Peyer's patch (tissue), 4 donors: ENCODE measurements around the gene ZNF441.

ENCODE experiments used
- POLR2A ChIP-seq, 2 donors: fragments of 450-650 bp; IDR thresholded peaks; one replicate each; pipeline ENCODE4 v1.5.1; 2017; ENCODE audit warnings: antibody characterized with exemption in 2 of 2, mild to moderate bottlenecking in 2 of 2, moderate library complexity in 2 of 2
- TF ChIP-seq, protein P1 (sequence below), 6 experiments: fragments of 450-650 bp in 4 of 6; fragments of 200-600 bp in 2 of 6; sonication (generic) in 1 of 6; IDR thresholded peaks; one replicate each; pipeline ENCODE4 v1.5.1; 2017 to 2019; ENCODE audit warnings: antibody characterized with exemption in 6 of 6, mild to moderate bottlenecking in 3 of 6, moderate library complexity in 1 of 6

DNA sequence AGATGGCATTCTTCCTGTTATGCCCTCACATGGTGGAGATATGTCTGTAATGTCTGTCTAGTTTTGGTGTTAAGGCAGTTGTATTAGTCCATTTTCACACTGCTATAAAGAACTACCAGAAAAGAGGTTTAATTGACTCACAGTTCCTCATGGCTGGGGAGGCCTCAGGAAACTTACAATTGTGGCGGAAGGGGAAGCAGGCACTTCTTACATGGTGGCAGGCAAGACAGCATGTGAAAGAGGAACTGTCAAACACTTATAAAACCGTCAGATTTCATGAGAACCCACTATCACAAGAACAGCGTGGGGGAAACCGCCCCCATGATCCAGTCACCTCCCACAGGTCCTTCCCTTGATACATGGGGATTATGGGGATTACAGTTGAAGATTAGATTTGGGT lies 3.2 kb downstream of the ZNF441 start:
- TF ChIP-seq POLR2A (IDR thresholded peaks at IDR 0.05): no peak
- TF ChIP-seq, protein P1, sequence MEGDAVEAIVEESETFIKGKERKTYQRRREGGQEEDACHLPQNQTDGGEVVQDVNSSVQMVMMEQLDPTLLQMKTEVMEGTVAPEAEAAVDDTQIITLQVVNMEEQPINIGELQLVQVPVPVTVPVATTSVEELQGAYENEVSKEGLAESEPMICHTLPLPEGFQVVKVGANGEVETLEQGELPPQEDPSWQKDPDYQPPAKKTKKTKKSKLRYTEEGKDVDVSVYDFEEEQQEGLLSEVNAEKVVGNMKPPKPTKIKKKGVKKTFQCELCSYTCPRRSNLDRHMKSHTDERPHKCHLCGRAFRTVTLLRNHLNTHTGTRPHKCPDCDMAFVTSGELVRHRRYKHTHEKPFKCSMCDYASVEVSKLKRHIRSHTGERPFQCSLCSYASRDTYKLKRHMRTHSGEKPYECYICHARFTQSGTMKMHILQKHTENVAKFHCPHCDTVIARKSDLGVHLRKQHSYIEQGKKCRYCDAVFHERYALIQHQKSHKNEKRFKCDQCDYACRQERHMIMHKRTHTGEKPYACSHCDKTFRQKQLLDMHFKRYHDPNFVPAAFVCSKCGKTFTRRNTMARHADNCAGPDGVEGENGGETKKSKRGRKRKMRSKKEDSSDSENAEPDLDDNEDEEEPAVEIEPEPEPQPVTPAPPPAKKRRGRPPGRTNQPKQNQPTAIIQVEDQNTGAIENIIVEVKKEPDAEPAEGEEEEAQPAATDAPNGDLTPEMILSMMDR (IDR thresholded peaks at IDR 0.05): no peak
